ENCODE data around the gene BACH2.
"Not testable (repeated sequence)": the region's sequence is repeated elsewhere in the genome, so short reads cannot be mapped to it uniquely, and the experiment has no call there.

BACH2 gene

DNA sequence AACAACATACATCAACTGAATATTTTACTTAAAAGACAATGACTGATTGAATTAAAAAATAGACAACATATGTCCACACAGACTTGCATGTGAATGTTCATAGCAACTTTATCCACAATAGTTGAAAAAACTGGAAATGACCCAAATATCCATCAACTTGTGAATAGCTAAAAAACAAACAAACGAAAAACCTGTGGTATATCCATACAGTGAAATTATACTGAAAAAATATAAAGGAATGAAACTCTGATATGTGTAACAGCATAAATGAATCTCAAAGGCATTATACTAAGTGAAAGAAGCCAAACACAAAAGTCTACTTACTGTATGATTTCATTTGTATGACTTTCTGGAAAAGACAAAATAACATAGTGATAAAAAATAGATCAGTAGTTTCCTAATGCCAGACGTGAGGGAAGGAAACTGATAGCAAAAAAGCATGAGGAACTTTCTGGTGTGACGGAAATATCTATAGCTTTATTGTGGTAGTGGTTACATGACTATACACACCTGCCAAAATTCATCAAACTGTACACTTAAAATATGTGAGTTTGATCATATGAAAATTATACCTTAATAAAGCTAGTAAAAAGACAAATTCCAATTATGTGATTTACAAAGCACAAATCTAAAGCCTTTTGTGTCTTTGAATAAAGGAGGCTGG lies 123.2 kb downstream of the BACH2 start:
- DNase-seq (ENCODE audit: extremely low read depth, low read depth): no peak
- TF ChIP-seq, protein P1, sequence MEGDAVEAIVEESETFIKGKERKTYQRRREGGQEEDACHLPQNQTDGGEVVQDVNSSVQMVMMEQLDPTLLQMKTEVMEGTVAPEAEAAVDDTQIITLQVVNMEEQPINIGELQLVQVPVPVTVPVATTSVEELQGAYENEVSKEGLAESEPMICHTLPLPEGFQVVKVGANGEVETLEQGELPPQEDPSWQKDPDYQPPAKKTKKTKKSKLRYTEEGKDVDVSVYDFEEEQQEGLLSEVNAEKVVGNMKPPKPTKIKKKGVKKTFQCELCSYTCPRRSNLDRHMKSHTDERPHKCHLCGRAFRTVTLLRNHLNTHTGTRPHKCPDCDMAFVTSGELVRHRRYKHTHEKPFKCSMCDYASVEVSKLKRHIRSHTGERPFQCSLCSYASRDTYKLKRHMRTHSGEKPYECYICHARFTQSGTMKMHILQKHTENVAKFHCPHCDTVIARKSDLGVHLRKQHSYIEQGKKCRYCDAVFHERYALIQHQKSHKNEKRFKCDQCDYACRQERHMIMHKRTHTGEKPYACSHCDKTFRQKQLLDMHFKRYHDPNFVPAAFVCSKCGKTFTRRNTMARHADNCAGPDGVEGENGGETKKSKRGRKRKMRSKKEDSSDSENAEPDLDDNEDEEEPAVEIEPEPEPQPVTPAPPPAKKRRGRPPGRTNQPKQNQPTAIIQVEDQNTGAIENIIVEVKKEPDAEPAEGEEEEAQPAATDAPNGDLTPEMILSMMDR (IDR thresholded peaks at IDR 0.05; ENCODE audit: low read depth, low read length): no peak

DNA sequence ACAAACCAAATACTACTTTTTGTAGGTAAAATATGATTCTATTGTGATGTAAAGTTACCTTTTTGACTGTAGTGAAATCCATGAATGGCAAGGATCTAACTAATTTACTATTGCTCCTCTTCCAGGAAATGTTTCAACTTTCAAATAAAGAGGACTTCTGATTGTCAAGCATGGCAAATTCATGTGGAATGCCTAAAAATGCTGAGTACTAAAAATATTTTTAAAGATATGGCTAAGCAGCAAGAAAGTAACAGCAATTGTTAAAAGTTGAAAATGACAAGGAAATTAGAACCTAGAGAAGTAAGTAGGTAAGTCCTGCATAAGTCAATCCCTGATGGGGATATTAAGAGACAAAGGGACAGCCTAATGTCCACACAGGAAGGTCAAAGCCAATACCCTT lies 126.0 kb downstream of the BACH2 start:
- DNase-seq (ENCODE audit: extremely low read depth, low read depth): no peak
- TF ChIP-seq, protein P1 (IDR thresholded peaks at IDR 0.05; ENCODE audit: low read depth, low read length): no peak

DNA sequence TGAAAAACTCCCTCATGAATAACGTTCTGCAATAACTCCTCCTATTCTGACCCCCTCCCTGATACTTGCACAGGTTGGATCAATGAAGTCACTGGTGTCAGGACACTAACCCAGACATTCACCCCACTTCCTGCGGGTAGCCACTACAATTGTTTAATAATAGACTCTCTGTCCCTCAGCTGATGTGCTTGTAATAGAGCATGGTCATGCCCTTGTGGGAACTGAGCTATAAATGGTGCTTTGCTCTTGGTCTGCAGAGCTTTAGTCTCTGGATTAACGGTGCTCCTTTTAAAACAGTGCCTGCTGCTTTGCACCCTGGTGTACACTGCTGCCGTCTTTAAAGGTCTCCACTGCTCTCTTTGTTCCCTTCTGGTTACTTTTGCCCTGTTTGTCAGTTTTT lies 127.3 kb downstream of the BACH2 start:
- no peak for DNase-seq (ENCODE audit: extremely low read depth, low read depth)
- TF ChIP-seq, protein P1 (IDR thresholded peaks at IDR 0.05; ENCODE audit: low read depth, low read length): no peak

DNA sequence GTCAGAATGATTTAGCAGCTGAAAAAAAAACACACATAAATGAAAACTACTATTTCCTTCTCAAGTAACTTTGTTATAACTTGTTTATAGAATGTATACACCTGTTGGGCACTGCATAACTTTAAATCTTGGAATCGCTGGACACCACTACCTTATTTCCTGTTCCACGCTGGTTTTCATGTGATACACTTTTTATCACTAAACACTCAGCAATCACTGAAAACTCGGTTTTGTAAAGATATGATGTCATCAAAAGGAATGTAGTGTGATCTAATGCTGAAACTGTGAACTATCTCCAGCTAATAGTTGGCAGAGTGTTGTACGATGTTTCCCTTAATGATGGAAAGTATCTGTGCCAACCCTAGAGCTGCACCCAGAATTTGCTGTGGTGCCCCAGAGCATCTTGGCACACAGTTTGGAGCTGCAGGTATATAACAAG lies 127.9 kb downstream of the BACH2 start:
- no peak for DNase-seq (ENCODE audit: extremely low read depth, low read depth)
- TF ChIP-seq, protein P1 (IDR thresholded peaks at IDR 0.05; ENCODE audit: low read depth, low read length): no peak

DNA sequence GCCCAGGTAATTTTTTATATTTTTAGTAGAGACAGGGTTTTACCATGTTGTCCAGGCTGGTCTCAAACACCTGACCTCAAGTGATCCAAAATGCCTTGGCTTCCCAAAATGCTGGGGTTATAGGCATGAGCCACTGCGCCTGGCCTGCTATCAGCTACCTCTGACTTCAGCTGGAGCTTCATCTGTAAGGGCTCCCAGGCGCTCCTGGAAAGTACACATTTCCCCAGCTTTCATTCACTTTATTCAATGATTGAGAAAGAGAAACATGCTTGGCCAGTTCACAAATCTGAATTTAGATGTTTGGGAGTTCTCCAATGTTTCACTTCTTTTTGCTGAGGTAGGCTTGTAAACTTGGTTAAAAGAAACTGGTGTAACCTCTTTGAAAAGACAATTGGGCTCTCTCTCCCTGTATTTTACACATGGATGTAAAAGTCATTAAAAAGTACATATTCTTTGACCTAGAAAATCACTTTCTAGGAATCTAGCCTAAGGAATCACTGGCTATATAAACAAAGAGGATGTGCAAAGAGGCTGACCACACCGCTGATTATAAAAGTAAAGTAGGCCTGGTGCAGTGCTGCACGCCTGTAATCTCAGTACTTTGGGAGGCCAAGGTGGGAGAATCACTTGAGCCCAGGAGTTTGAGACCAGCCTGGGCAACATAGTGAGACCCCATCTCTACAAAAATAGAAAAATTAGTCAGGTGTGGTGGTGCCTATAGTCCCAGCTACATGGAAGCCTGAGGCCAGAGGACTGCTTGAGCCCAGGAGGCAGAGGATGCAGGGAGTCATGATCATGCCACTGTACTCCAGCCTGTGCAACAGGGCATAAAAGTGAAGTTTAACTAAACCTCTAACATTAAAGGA lies 128.9 kb downstream of the BACH2 start:
- TF ChIP-seq, protein P1 (IDR thresholded peaks at IDR 0.05; ENCODE audit: low read depth, low read length): no peak
- DNase-seq (ENCODE audit: extremely low read depth, low read depth): no peak

DNA sequence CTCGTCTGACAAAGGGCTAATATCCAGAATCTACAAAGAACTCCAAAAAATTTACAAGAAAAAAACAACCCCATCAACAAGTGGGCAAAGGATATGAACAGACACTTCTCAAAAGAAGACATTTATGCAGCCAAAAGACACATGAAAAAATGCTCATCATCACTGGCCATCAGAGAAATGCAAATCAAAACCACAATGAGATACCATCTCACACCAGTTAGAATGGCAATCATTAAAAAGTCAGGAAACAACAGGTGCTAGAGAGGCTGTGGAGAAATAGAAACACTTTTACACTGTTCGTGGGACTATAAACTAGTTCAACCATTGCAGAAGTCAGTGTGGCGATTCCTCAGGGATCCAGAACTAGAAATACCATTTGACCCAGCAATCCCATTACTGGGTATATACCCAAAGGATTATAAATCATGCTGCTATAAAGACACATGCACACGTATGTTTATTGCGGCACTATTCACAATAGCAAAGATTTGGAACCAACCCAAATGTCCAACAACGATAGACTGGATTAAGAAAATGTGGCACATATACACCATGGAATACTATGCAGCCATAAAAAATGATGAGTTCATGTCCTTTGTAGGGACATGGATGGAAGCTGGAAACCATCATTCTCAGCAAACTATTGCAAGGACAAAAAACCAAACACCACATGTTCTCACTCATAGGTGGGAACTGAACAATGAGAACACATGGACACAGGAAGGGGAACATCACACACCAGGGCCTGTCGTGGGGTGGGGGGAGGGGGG lies 130.3 kb downstream of the BACH2 start:
- not testable (repeated sequence) for DNase-seq (ENCODE audit: extremely low read depth, low read depth)

DNA sequence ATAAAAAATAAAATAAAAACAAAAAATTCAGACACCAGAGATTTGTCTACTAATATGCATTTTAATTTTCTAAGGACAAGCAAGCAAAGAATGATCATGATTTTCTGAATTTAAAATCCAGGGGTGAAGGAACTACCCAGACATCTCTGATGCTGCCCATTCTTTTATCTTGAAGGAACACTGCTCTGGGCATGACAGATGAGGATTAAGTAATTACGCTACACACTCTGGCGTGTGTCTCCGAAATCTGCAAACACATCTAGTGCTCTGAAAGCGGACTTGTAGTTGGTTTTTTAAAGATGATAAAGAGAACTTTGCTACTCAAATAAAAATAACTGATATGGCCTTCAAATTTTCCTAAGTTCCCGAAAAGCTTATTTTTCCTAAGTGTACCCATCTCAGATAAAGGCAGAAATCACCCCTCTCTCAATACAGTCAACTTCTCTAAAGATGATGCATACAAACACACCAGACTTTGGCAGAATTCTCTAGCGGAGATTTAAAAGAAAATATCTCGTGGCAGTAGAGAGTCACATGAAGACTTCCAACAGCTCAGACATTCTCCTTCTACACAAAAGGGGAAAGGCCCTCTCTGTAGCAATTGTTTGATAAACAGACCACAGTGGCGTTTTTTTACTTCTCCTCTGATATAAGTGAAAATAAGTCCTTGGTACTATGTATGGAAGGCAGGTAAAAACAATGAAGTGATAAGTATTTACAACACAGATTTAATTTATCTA lies 133.8 kb downstream of the BACH2 start:
- no peak for DNase-seq (ENCODE audit: extremely low read depth, low read depth)
- TF ChIP-seq, protein P1 (IDR thresholded peaks at IDR 0.05; ENCODE audit: low read depth, low read length): no peak
